ENCODE data around the gene RFXANK.

- TF ChIP-seq CTCF (IDR thresholded peaks at IDR 0.05) (no peak), ZFX (IDR thresholded peaks at IDR 0.05; ENCODE audit: borderline replicate concordance) (no peak)
Measured at GRCh38 chr19:19165396-19165795, 26.7 kb upstream of the RFXANK start.

All from 22Rv1 (cell line).